ENCODE measurements around the gene LIF.
"Not testable (repeated sequence)": the region's sequence is repeated elsewhere in the genome, so short reads cannot be mapped to it uniquely, and the experiment has no call there.

Gene LIF

DNA sequence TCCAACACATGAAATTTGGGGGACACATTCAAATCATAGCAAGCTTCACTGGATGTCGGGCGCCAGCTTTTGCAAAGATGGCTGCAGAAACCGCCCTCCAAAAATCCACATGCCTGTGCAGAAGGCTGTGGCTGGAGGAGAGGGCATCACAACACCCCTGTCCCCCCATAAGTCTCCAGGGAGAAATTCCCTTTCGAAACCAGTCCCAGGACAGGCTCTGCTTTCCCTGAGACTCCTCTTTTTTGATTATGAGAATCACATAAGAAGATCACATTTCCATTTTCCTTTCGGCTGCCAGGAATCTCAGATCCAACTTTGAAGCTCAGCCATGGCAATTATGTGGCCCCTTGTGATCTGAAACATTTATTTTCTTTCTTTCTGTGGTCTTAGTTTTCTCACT is 9.7 kb downstream of the LIF start:
- H3K4me3 Mint-ChIP-seq = no peak overlapping the region
- no peak overlapping the region for H3K27ac Mint-ChIP-seq
- H3K36me3 Mint-ChIP-seq = no peaks in the 10 kb centered on the region
- DNase-seq (no peak), ATAC-seq (replicated peaks) (no peak)
- H3K9me3 Mint-ChIP-seq = no peaks in the 10 kb centered on the region
- H3K27me3 Mint-ChIP-seq = peaks cover 4 to 10% of the 10 kb centered on the region in 2 donors
- H3K4me1 Mint-ChIP-seq = peaks cover 11 to 12% of the 10 kb centered on the region in 2 donors

DNA sequence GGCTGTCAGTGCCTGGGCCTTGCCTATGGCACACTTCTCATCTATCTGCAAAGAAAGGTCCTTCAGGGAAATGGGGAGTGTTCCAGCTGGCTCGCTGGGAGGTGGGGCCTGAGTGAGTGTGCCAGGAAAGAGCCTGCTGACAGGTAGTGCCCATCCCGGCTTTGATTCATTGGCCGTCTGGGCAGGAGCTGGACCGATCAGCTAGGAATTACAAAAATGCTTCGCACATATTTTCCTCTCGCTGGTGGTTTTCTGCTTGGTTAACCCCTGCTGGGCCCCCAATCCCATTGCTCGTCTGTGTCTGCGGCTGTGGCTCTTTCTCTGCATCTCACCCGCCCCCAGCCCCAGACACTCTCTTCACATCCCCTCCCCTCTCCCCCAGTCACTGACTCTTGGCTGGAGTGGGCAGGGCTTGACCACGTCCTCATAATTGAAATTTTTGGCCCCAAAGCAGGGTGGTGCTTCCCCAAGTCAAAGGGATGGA is 10.8 kb downstream of the LIF start:
- Mint-ChIP-seq H3K4me3 (no peak overlapping the region), H3K27ac (no peak overlapping the region)

DNA sequence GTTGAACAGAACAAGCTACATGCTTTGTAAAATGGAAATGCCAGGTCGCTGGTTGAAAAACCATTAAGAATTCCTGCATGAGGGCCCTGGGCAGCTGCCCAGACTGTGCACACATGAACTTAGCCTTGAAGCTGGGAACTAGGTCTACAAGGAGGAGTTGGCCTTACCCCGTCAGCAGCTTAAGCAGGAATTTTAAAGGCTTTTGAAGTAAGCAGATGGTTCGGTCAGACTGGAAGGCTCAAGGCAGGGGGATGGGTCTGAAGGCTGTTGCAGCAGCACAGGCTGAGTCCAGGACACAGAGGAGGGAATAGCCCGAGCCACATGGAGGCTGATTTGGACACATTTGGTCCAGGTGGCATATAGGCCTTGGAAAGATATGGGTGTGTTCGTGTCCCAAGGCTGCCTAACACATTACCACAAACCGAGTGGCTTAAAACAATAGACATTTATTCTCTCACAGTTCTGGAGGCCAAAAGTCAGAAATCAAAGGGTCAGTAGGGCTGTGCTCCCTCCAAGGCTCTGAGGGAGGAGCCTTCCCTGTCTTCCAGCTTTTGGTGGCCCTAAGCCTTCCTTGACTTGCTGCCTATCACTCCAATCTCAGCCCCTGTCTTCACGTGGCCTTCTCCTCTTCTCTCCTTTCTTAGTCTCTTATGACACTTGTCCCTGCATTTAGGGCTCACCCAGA is 11.6 kb downstream of the LIF start:
- no peaks in the 10 kb centered on the region for H3K9me3 Mint-ChIP-seq
- DNase-seq (no peak), ATAC-seq (replicated peaks) (no peak)
- no peak overlapping the region for H3K27ac Mint-ChIP-seq
- peaks cover 0 to 2% of the 10 kb centered on the region in 2 donors for H3K4me1 Mint-ChIP-seq
- no peak overlapping the region for H3K4me3 Mint-ChIP-seq
- H3K36me3 Mint-ChIP-seq = no peaks in the 10 kb centered on the region
- peaks cover 10 to 18% of the 10 kb centered on the region in 2 donors for H3K27me3 Mint-ChIP-seq

More for the DNA sequence above, 10.8 kb downstream of the LIF start:
- H3K9me3 Mint-ChIP-seq = no peaks in the 10 kb centered on the region
- H3K36me3 Mint-ChIP-seq = no peaks in the 10 kb centered on the region
- peaks cover 4 to 5% of the 10 kb centered on the region in 2 donors for H3K4me1 Mint-ChIP-seq
- peaks cover 6 to 13% of the 10 kb centered on the region in 2 donors for H3K27me3 Mint-ChIP-seq
- no peak for DNase-seq
- no peak for ATAC-seq (replicated peaks)

DNA sequence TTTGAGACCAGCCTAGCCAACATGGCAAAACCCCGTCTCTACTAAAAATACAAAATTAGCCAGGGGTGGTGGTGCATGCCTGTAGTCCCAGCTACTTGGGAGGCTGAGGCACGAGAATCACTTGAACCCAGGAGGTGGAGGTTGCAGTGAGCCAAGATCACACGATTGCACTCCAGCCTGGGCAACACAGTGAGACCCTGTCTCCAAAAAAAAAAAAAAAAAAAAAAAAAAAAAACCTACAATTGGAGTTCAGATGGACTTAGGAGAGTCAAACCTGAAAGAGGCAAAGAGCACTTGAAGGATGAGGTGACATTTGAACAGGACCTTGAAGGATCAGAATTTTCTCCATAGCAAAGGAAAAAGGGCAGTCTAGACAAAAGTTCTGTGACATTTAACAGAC is 12.2 kb downstream of the LIF start:
- not testable (repeated sequence) for ATAC-seq (replicated peaks); H3K4me1 Mint-ChIP-seq; H3K9me3 Mint-ChIP-seq; DNase-seq; H3K27ac Mint-ChIP-seq; H3K4me3 Mint-ChIP-seq; H3K36me3 Mint-ChIP-seq
- H3K27me3 Mint-ChIP-seq = peaks cover 10 to 18% of the 10 kb centered on the region in 2 donors

DNA sequence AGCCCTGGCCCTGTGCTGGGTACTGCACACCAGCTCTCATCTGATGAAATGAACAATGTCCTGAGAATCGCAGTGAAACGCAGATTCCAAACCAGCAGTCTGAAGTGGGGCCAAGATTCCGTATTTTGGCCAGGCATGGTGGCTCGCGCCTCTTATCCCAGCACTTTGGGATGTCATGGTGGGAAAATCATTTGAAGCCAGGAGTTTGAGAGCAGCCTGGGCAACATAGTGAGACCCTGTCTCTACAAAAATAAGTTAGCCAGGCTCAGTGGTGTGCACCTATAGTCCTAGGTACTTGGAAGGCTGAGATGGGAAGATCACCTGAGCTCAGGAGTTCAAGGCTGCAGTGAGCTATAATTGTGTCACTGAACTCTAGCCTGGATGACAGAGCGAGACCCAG is 13.0 kb downstream of the LIF start:
- Mint-ChIP-seq H3K4me3 (no peak overlapping the region), H3K27me3 (peaks cover 10 to 18% of the 10 kb centered on the region in 2 donors), H3K27ac (no peak overlapping the region), H3K4me1 (no peaks in the 10 kb centered on the region), H3K36me3 (no peaks in the 10 kb centered on the region), H3K9me3 (no peaks in the 10 kb centered on the region)
- DNase-seq = no peak
- ATAC-seq (replicated peaks) = no peak

DNA sequence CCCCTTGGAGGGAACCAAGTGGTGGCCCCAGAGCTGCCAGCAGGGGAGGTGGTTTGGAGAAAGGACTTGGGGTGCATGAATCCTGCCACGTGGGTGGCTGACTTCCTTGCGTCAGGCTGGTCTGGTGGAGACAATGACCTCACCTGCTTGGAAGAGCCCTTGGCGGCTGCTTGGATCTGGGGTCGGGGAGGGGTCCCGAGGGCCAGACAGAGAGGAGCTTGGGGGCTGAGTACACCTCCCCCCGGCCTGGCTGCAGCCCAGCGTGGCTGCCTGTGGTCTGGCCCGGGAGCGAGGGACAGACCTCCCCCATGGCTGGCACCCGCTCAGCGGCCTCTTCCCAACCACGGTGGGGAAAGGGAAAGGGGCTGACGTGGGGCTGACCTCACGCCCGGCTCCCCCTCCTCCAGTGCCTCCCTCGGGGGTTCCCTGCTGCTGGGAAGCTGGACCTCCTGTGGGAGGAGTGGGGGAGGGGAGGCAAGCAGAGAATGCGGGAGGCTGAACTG is 13.8 kb downstream of the LIF start:
- Mint-ChIP-seq H3K4me3 (no peak overlapping the region), H3K27me3 (peaks cover 10 to 18% of the 10 kb centered on the region in 2 donors), H3K36me3 (no peaks in the 10 kb centered on the region), H3K27ac (no peak overlapping the region), H3K4me1 (no peaks in the 10 kb centered on the region), H3K9me3 (no peaks in the 10 kb centered on the region)
- DNase-seq (no peak), ATAC-seq (replicated peaks) (no peak)

DNA sequence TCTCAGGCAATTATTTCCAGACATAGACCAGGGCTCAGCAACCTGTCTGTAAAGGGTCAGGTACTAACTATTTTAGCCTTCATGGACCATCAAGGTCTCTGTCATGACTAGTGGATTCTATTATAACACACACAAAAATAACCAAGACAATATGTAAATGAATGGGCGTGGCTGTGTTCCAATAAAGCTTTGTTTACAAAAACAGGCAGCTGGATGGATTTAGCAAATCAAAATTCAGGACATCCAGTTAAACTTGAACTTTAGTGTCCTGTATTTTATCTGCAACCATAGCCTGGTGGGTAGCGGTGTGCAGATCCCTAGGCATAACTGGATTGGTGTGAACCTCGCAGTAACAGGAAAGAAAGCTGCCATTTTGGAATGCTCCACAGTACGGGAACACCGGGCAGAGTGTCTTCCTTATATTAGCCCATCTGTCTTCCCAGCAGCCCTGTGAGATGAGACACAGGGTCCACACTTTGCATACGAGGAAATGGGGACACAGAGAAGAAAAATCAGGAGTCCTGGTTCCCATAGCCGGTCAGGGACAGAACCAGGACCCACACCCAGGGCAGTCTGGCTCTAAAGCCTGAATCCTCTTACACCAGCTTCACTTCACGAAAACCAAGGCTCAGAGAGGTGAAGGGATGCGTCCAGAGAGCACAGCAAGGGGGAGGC is 15.6 kb downstream of the LIF start:
- H3K4me3 Mint-ChIP-seq = no peak overlapping the region
- H3K36me3 Mint-ChIP-seq = no peaks in the 10 kb centered on the region
- no peak for ATAC-seq (replicated peaks)

DNA sequence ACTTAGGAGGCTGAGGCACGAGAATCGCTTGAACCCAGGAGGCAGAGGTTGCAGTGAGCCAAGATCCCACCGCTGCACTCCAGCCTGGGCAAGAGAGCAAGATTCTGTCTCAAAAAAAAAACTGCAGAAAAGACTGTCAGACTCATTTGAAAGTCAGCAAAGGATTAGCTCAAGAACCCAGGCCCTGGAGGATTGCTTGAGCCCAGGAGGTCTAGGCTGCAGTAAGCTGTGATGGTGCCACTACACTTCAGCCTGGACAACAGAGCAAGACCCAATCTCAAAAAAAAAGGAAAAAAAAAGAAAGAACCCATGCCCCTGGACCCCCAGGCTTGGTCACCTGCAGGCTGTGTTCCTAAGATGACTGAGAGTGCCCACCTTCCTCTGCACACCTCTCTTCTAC is 16.2 kb downstream of the LIF start:
- no peak overlapping the region for H3K27ac Mint-ChIP-seq

More for the DNA sequence above, 15.6 kb downstream of the LIF start:
- Mint-ChIP-seq H3K4me1 (no peaks in the 10 kb centered on the region), H3K9me3 (no peaks in the 10 kb centered on the region), H3K27me3 (peaks cover 10 to 18% of the 10 kb centered on the region in 2 donors), H3K27ac (no peak overlapping the region)
- DNase-seq = no peak

DNA sequence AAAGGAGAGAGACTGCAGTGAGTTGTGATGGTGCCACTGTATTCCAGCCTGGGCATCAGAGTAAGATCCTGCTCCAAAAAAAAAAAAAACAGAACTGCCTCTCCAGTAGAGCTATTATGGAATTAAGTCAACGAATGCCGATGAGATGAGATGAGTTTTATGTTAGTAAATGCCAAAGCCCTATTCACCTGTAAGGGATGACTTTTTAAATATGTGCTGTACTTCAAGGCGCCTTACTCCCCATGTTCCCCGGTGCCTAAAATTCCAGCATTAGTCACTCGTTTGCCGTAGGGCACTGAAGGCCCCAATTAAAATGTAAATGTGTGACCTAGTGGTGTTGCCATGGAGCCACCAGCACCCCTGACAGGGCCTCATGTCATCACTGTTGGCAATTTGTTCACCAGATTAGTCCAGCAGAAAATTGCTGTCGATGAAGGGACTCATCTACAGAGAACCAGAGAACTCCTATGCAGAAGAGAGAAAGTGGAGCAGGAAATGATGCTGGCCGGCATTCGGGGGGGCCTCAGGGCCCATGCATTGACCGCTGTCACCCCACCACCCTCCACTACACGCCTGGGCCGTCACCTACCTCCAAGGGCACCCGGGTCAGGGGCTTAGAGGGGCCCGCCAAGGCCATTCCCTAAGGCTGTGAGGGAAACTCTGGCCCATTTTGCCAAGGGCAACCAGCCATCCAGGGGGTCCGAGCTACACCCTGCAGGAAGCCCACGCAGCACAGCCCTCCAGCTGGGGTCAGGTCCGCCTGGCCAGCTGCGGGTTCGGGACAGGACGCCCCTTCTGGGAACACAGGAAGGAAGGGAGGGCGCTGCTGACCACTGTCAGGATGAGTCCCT is 17.8 kb downstream of the LIF start:
- Mint-ChIP-seq H3K36me3 (no peaks in the 10 kb centered on the region), H3K4me1 (peaks cover 11 to 12% of the 10 kb centered on the region in 2 donors), H3K27me3 (peaks cover 16 to 25% of the 10 kb centered on the region in 2 donors), H3K9me3 (no peaks in the 10 kb centered on the region), H3K27ac (no peak overlapping the region), H3K4me3 (no peak overlapping the region)
- no peak for DNase-seq
- no peak for ATAC-seq (replicated peaks)

More for the DNA sequence above, 16.2 kb downstream of the LIF start:
- Mint-ChIP-seq H3K4me1 (no peaks in the 10 kb centered on the region), H3K27me3 (peaks cover 10 to 19% of the 10 kb centered on the region in 2 donors), H3K36me3 (no peaks in the 10 kb centered on the region), H3K4me3 (no peak overlapping the region), H3K9me3 (no peaks in the 10 kb centered on the region)
- DNase-seq (no peak), ATAC-seq (replicated peaks) (no peak)

DNA sequence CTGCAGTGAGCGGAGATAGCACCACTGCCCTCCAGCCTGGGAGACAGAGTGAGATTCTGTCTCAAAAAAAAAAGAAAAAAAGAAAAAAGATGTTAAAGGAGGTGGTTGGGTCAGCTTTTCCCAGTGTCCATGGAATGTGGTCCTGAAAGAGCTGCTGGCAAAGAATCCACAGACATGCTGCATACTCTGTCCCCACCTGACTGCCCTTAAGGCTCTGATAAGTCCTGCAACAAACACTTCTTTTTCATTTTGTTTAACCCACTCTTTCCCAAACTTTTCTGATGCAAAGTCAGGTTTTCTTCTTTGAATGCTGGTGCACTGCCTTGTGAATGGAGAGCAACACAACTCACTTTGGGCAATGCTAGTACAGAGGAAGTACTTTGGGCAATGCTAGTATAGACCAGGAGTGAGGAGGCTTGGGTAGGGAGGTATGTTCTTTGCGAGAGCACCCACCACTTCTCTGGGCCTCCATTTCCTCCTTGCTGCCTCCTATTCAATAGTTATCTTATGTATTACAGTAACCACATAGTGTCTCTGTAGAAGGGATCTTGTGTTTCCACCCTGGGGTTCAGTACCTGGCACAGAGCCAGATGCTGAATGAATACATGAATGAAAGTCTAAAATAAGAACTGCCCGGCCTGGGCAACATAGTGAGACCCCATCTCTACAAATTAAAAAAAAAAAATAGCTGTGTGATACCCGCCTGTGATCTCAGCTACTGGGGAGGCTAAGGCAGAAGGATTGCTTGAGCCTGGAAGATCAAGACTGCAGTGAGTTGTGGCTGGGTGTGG is 18.9 kb downstream of the LIF start:
- Mint-ChIP-seq H3K4me1 (peaks cover 18 to 21% of the 10 kb centered on the region in 2 donors), H3K27me3 (peaks cover 16 to 22% of the 10 kb centered on the region in 2 donors), H3K27ac (no peak overlapping the region), H3K36me3 (no peaks in the 10 kb centered on the region), H3K4me3 (no peak overlapping the region), H3K9me3 (no peaks in the 10 kb centered on the region)
- ATAC-seq (replicated peaks) = no peak
- no peak for DNase-seq

DNA sequence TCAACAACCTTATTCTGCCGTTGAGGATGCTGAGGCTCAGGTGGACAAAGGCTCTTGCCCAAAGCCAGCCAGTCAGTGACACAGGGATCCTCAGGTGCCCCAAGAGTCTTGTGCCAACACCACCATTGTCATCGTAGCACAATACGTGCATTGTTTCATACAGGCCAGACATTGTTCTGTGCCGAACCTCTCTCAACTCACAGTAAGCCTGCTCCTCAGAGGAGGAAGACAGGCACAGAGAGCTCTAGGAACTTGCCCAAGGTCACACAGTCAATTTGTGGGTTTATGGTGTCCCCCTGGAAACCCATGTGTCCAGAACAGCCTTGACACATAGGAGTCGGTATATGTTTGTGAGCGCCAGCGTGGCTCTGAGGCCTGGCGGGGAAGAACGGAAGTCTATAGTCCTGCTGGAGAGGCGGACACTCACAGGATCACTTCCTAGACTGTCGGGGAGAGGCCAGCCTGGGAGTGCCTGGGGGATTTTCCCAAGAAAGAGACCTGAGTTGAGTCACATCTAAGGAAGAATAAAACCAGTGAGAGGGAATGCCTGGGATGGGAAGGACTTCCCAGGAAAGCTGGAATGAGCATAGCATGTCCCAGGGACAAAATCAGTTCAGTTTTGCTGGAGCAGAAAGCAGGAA is 20.2 kb downstream of the LIF start:
- Mint-ChIP-seq H3K9me3 (no peaks in the 10 kb centered on the region), H3K36me3 (no peaks in the 10 kb centered on the region), H3K4me3 (no peak overlapping the region), H3K4me1 (peaks cover 27 to 31% of the 10 kb centered on the region in 2 donors), H3K27ac (no peak overlapping the region), H3K27me3 (peaks cover 10 to 13% of the 10 kb centered on the region in 2 donors)
- no peak for ATAC-seq (replicated peaks)
- no peak for DNase-seq

DNA sequence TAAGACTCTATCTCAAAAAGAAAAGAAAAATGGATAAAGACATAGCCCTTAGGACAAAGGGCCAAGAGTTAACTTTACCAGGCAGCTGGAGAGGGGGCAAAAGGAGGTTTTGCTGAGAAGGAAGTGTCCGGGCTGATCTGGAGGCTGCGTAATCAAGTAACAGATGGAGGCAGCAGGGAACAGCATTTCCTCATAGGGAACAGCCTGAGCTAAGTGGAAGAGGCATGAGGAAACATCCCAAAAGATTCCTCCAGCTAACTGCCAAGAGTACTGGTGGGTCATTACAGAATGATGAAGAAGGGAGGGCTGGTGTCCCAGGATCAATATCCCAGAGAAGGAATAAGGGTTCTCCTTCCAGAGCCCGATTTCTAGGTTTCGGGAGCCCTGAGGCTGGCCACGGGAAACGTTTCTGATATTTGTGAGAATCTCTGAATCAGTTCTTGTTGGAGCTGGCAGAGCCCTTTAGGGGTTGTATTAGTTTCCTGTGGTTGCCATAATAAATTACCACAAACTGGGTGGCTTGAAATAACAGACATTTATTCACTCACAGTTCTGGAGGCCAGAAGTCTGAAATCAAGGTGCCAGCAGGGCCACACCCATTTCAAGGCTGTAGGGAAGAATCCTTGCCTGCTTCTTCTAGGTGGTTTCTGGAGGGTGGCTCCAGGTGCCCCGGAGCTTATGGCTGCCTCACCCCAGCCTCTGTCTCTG is 21.2 kb downstream of the LIF start:
- DNase-seq = no peak
- Mint-ChIP-seq H3K9me3 (no peaks in the 10 kb centered on the region), H3K4me1 (peaks cover 37 to 41% of the 10 kb centered on the region in 2 donors), H3K36me3 (no peaks in the 10 kb centered on the region), H3K27me3 (peaks cover 6 to 8% of the 10 kb centered on the region in 2 donors), H3K4me3 (no peak overlapping the region), H3K27ac (no peak overlapping the region)
- no peak for ATAC-seq (replicated peaks)

Data from stimulated activated naive B cell treated with anti-CD40 and anti-IgM and Interleukin-4, amounts not matched to agents 10 μg/mL and 1 μg/mL and 100 μg/mL, for 72 hours (primary cell).